ENCODE measurements around the gene TFR2. TPM values are rescaled to one million over a fixed set of nuclear protein-coding genes. Genes with fewer than 3 reads are reported as not detected.

The TFR2 gene
- total and polyA plus RNA-seq, 2 experiments from 2014 or later: 3.7 to 4.2 TPM

GRCh38 chr7:100582650-100583049 lies 58.7 kb downstream of the TFR2 start (continued):
- TF ChIP-seq STAT1 (IDR thresholded peaks at IDR 0.05; ENCODE audit: unreplicated experiment): no peak
- TF ChIP-seq ZNF114 (CRISPR knock-in tag; IDR thresholded peaks at IDR 0.05): no peak
- TF ChIP-seq REST (IDR thresholded peaks at IDR 0.05; ENCODE audit: unreplicated experiment): no peak
- TF ChIP-seq EZH2 (IDR thresholded peaks at IDR 0.05; ENCODE audit: low read depth, unreplicated experiment): no peak
- no peak for TF ChIP-seq JUNB (IDR thresholded peaks at IDR 0.05; ENCODE audit: unreplicated experiment)

- peaks cover 23% of the 10 kb centered on the region for H3K4me1 Mint-ChIP-seq
- no peak overlapping the region for H2AFZ ChIP-seq
- H3K4me3 ChIP-seq: no peak overlapping the region
- no peak overlapping the region for H3K27ac Mint-ChIP-seq
- H3K9me2 ChIP-seq (ENCODE audit: insufficient read depth): no peaks in the 10 kb centered on the region
- H3K9me3 Mint-ChIP-seq: no peaks in the 10 kb centered on the region
- H3K79me2 ChIP-seq (replicated peaks; ENCODE audit: insufficient read depth): peaks cover 21% of the 10 kb centered on the region
- H3K4me2 ChIP-seq: no peak overlapping the region
- H4K20me1 ChIP-seq (replicated peaks; ENCODE audit: insufficient read depth): peaks cover 8% of the 10 kb centered on the region; the same call in 1 of the 2 replicates
- no peak overlapping the region; the same call in 2 of the 3 replicates for H3K4me3 Mint-ChIP-seq
- H3K4me1 ChIP-seq (ENCODE audit: insufficient read depth): peaks cover 17% of the 10 kb centered on the region
- no peak overlapping the region for H3K27ac ChIP-seq (ENCODE audit: low read depth)
- H3K36me3 Mint-ChIP-seq (ENCODE audit: low read depth): no peaks in the 10 kb centered on the region; the same call in 1 of the 3 replicates
- H3K27me3 ChIP-seq (ENCODE audit: insufficient read depth): no peaks in the 10 kb centered on the region
- H3K36me3 ChIP-seq (ENCODE audit: insufficient read depth): 0 out of 2 replicates have a peak, but pooled peaks cover 4% of the 10 kb centered on the region
- H3K27me3 Mint-ChIP-seq (ENCODE audit: insufficient read depth, low read depth, poor library complexity): peaks cover 23% of the 10 kb centered on the region
- no peak for DNase-seq (ENCODE audit: low spot score)
- peaks cover 20% of the 10 kb centered on the region for H3F3A ChIP-seq (replicated peaks; ENCODE audit: low read depth)
- ATAC-seq: no peak
- no peak for TF ChIP-seq JUNB (IDR thresholded peaks at IDR 0.05; ENCODE audit: unreplicated experiment)
- no peak for TF ChIP-seq ETS1 (IDR thresholded peaks at IDR 0.05)
- no peak for TF ChIP-seq ZNF462 (CRISPR knock-in tag; IDR thresholded peaks at IDR 0.05)
- TF ChIP-seq POLR2AphosphoS5 (IDR thresholded peaks at IDR 0.05; ENCODE audit: low read depth): no peak
- no peak for TF ChIP-seq EZH2phosphoT487 (IDR thresholded peaks at IDR 0.05; ENCODE audit: unreplicated experiment)
- TF ChIP-seq EZH2 (IDR thresholded peaks at IDR 0.05; ENCODE audit: low read depth, unreplicated experiment): no peak
- TF ChIP-seq STAT1 (IDR thresholded peaks at IDR 0.05; ENCODE audit: unreplicated experiment): no peak
- TF ChIP-seq NANOG (IDR thresholded peaks at IDR 0.05; ENCODE audit: borderline replicate concordance): no peak
- TF ChIP-seq REST (IDR thresholded peaks at IDR 0.05; ENCODE audit: unreplicated experiment): no peak
Observed at GRCh38 chr7:100582041-100582579, 59.2 kb downstream of the TFR2 start.

Measured in GM23338 (cell line).